ENCODE results near the gene ZNF618.

The ZNF618 gene

GRCh38 chr9:114017741-114018715, 141.9 kb downstream of the ZNF618 start:
- no peak overlapping the region for H3K27ac ChIP-seq
- in situ Hi-C loops (cut with HindIII; ENCODE audit: low pct_ligation_motif_present, low sequenced_read_pairs): no loop called here
- H3K36me3 ChIP-seq (replicated peaks): peaks cover 9% of the 10 kb centered on the region
- H3K4me3 ChIP-seq (ENCODE audit: low read depth, low read length): no peak overlapping the region
- DNase-seq: no peak
- no peak for TF ChIP-seq CTCF (IDR thresholded peaks at IDR 0.05; ENCODE audit: low read depth, low read length, missing control alignments)
- no peaks in the 10 kb centered on the region for H3K27me3 ChIP-seq (replicated peaks)

DNA sequence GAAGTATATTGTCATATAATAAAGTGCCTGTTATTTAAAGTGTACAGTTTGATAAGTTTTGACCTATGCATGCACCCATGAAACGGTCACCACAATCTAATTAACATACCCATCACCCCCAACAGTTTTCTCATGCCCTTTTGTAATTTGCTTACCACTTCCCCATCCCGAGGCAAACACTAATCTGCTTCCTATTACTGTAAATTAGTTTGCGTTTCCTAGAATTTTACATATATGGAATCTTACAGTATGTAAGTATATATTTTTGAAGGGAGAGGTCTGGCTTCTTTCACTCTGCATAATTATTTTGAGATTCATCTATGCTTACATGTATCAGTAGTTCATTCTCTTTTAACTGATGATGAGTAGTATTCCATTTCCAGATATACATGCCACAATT, 145.5 kb downstream of the ZNF618 start:
- Histone ChIP-seq H3K27ac (no peak overlapping the region), H3K4me3 (ENCODE audit: low read depth, low read length) (no peak overlapping the region), H3K27me3 (replicated peaks) (no peaks in the 10 kb centered on the region), H3K36me3 (replicated peaks) (peaks cover 9% of the 10 kb centered on the region)
- DNase-seq: no peak
- in situ Hi-C loops (cut with HindIII; ENCODE audit: low pct_ligation_motif_present, low sequenced_read_pairs): no loop called here
- TF ChIP-seq CTCF (IDR thresholded peaks at IDR 0.05; ENCODE audit: low read depth, low read length, missing control alignments): no peak

DNA sequence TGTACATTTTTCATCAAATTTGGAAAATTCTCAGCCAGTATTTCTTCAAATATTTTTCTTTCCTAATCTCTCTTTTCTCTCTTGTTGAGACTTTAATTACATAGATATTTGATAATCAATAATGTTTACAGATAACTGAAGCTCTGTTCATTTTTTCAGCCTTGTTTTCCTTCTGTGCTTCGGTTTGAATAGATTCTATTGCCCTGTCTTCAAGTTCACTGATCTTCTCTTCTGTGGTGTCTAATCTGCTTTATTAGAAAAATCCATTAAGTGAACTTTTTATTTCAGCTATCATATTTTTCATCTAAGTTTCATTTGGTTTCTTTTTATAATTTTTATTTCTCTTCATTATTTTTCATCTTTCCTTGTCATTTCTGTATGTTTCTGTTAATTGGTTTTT, 147.9 kb downstream of the ZNF618 start:
- Histone ChIP-seq H3K27ac (no peak overlapping the region), H3K4me3 (ENCODE audit: low read depth, low read length) (no peak overlapping the region), H3K27me3 (replicated peaks) (no peaks in the 10 kb centered on the region), H3K36me3 (replicated peaks) (peaks cover 10% of the 10 kb centered on the region)
- DNase-seq: no peak
- no peak for TF ChIP-seq CTCF (IDR thresholded peaks at IDR 0.05; ENCODE audit: low read depth, low read length, missing control alignments)
- in situ Hi-C loops (cut with HindIII; ENCODE audit: low pct_ligation_motif_present, low sequenced_read_pairs): no loop called here

DNA sequence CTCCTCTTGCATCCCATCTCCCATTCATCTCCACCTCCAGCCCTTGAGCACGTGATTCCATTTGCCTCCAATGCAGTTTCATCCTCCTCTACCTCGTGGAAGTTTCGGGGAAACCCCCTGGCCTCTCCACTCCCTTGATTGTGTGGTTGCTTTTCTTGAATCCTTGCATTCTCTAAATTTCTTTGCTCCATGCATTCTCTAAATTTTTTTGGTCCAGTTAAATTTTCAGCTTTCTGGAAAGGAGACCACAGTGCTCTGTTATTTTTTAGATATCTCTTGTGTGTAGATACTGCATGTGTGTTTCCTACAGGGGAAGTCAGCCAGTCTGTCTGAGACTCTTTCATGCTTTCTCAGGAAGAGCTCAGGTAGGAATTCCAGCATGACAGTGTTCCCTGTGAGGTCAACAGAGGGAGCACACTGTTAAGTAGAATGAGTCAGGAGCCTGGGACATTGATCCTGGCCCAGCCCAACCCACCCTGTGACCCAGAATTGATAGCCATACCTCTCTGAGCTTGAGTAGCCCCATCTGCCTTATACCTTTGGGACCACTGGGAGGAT, 149.2 kb downstream of the ZNF618 start:
- Histone ChIP-seq H3K36me3 (replicated peaks) (peaks cover 13% of the 10 kb centered on the region), H3K27me3 (replicated peaks) (no peaks in the 10 kb centered on the region), H3K4me3 (ENCODE audit: low read depth, low read length) (no peak overlapping the region), H3K27ac (no peak overlapping the region)
- no peak for DNase-seq
- in situ Hi-C loops (cut with HindIII; ENCODE audit: low pct_ligation_motif_present, low sequenced_read_pairs): no loop called here
- TF ChIP-seq CTCF (IDR thresholded peaks at IDR 0.05; ENCODE audit: low read depth, low read length, missing control alignments): no peak

- Histone ChIP-seq H3K27ac (no peak overlapping the region), H3K4me3 (ENCODE audit: low read depth, low read length) (no peak overlapping the region), H3K27me3 (replicated peaks) (no peaks in the 10 kb centered on the region), H3K36me3 (replicated peaks) (peaks cover 17% of the 10 kb centered on the region)
- in situ Hi-C loops (cut with HindIII; ENCODE audit: low pct_ligation_motif_present, low sequenced_read_pairs): no loop called here
- no peak for DNase-seq
- TF ChIP-seq CTCF (IDR thresholded peaks at IDR 0.05; ENCODE audit: low read depth, low read length, missing control alignments): no peak
Measured at GRCh38 chr9:114025760-114026159, 149.7 kb downstream of the ZNF618 start.
